H1 (cell line): ENCODE results near the gene DSP. TPM values are rescaled to one million over a fixed set of nuclear protein-coding genes. Genes with fewer than 3 reads are reported as not detected.

ENCODE experiments used
- CTCF ChIA-PET: fragments of 300-600 bp; sonication (Branson Sonifier 250); formaldehyde crosslinking; loops from one replicate; lab custom pipeline; 2021; ENCODE audit not compliant: partially characterized antibody; lab: Charles Lee
- POLR2A ChIA-PET: fragments of 300-600 bp; sonication (Branson Sonifier 250); formaldehyde crosslinking; loops from one replicate; lab custom pipeline; 2021; ENCODE audit warnings: inconsistent platforms; ENCODE audit not compliant: partially characterized antibody; lab: Charles Lee
- DNase-seq, 2 experiments: peaks; one replicate each; pipeline versions ENCODE4 v3.0.0 to v3.0.0-alpha.2; 2010 to 2022; ENCODE audit warnings: low spot score in 2 of 2, low read depth in 1 of 2, mixed read lengths in 1 of 2
- FAIRE-seq: peaks from 2 replicates; lab custom pipeline; 2011; peaks lifted over from hg19 to GRCh38; lab: Jason Lieb, UNC
- H2AFZ ChIP-seq: 2 replicates; pipeline ENCODE4 v1.8.1; 2012; ENCODE audit warnings: low read length, inconsistent platforms
- H2AK5ac ChIP-seq: 2 replicates; pipeline ENCODE4 v1.6.1; 2013; ENCODE audit warnings: low read depth, low read length
- H2BK120ac ChIP-seq: replicated peaks from 2 replicates; pipeline ENCODE3; 2013; ENCODE audit warnings: low read depth, low read length, inconsistent platforms
- H2BK12ac ChIP-seq: 2 replicates; pipeline ENCODE4 v1.6.1; 2013; ENCODE audit warnings: low read depth, low read length
- H2BK15ac ChIP-seq: 2 replicates; pipeline ENCODE4 v1.6.1; 2013; ENCODE audit warnings: low read length
- H2BK20ac ChIP-seq: 2 replicates; pipeline ENCODE4 v1.6.1; 2013; ENCODE audit warnings: low read length
- H2BK5ac ChIP-seq: 2 replicates; pipeline ENCODE4 v1.6.1; 2013; ENCODE audit warnings: low read depth, low read length
- H3K14ac ChIP-seq: 2 replicates; pipeline ENCODE4 v1.6.1; 2013; ENCODE audit warnings: inconsistent platforms; ENCODE audit not compliant: insufficient read length
- H3K18ac ChIP-seq: 2 replicates; pipeline ENCODE4 v1.6.1; 2013; ENCODE audit warnings: low read length; ENCODE audit errors: extremely low read depth
- H3K23ac ChIP-seq: 2 replicates; pipeline ENCODE4 v1.6.1; 2013; ENCODE audit warnings: inconsistent platforms; ENCODE audit not compliant: insufficient read length
- H3K23me2 ChIP-seq: 2 replicates; pipeline ENCODE4 v1.6.1; 2013; ENCODE audit warnings: low read depth, low read length
- H3K27ac ChIP-seq: 2 replicates; pipeline ENCODE4 v1.6.1; 2011; ENCODE audit warnings: low read depth, low read length, inconsistent platforms
- H3K27me3 ChIP-seq, 4 experiments: replicated peaks in 1 of 4; 1 replicate in 1 of 4; 2 replicates in 3 of 4; pipeline versions ENCODE4 v1.6.1 to v1.8.1; 2011 to 2013; ENCODE audit warnings: low read length in 3 of 4, mild to moderate bottlenecking in 3 of 4, inconsistent platforms in 2 of 4, mixed read lengths in 2 of 4, moderate library complexity in 1 of 4; ENCODE audit not compliant: control insufficient read depth in 3 of 4, insufficient read depth in 3 of 4; ENCODE audit errors: extremely low read depth in 1 of 4
- H3K36me3 ChIP-seq, 4 experiments: 2 replicates each; pipeline versions ENCODE4 v1.6.1 to v1.8.1; 2011 to 2013; ENCODE audit warnings: mild to moderate bottlenecking in 4 of 4, low read length in 3 of 4, moderate library complexity in 2 of 4, control low read depth in 1 of 4, inconsistent platforms in 1 of 4; ENCODE audit not compliant: insufficient read depth in 4 of 4, control insufficient read depth in 2 of 4
- H3K4ac ChIP-seq: replicated peaks from 2 replicates; pipeline ENCODE3; 2013; ENCODE audit warnings: low read length, low read depth, mixed read lengths, inconsistent platforms; ENCODE audit not compliant: insufficient read length
- H3K4me1 ChIP-seq, 4 experiments: replicated peaks in 1 of 4; 1 replicate in 1 of 4; 2 replicates in 3 of 4; pipeline versions ENCODE4 v1.6.1 to v1.8.1; 2011 to 2013; ENCODE audit warnings: low read length in 3 of 4, inconsistent platforms in 2 of 4, mixed read lengths in 1 of 4; ENCODE audit not compliant: insufficient read depth in 4 of 4, control insufficient read depth in 3 of 4
- H3K4me2 ChIP-seq, 2 experiments: 2 replicates each; pipeline versions ENCODE4 v1.6.1 to v1.8.1; 2011 to 2013; ENCODE audit warnings: low read depth in 2 of 2, low read length in 2 of 2, control low read depth in 1 of 2, inconsistent platforms in 1 of 2, mild to moderate bottlenecking in 1 of 2; ENCODE audit not compliant: insufficient read depth in 1 of 2
- H3K4me3 ChIP-seq, 4 experiments: fragments of 200-600, 300-600 bp in 1 of 4; sonication (generic), shearing (Covaris generic), sonication (Bioruptor Twin) in 1 of 4; 2 replicates each; pipeline versions ENCODE4 v1.5.1 to v1.8.1; 2011 to 2016; ENCODE audit warnings: low read length in 4 of 4, low read depth in 3 of 4, control low read depth in 2 of 4, inconsistent platforms in 2 of 4, mild to moderate bottlenecking in 2 of 4, mixed read lengths in 1 of 4, moderate library complexity in 1 of 4; ENCODE audit not compliant: insufficient read depth in 2 of 4; ENCODE audit errors: extremely low read depth in 1 of 4
- H3K56ac ChIP-seq: replicated peaks from 2 replicates; pipeline ENCODE3; 2013; ENCODE audit warnings: low read depth, mild to moderate bottlenecking, mixed read lengths, low read length, inconsistent platforms; ENCODE audit not compliant: insufficient read length
- H3K79me1 ChIP-seq: 2 replicates; pipeline ENCODE4 v1.6.1; 2013; ENCODE audit warnings: low read depth, low read length, control low read depth
- H3K79me2 ChIP-seq, 2 experiments: 2 replicates each; pipeline versions ENCODE4 v1.6.1 to v1.8.1; 2012 to 2013; ENCODE audit warnings: low read length in 2 of 2, mild to moderate bottlenecking in 2 of 2, inconsistent platforms in 1 of 2; ENCODE audit not compliant: insufficient read depth in 2 of 2, control insufficient read depth in 1 of 2
- H3K9ac ChIP-seq, 4 experiments: replicated peaks in 1 of 4; 1 replicate in 1 of 4; 2 replicates in 3 of 4; pipeline versions ENCODE4 v1.6.1 to v1.8.1; 2011 to 2013; ENCODE audit warnings: low read depth in 3 of 4, low read length in 3 of 4, control low read depth in 2 of 4, mild to moderate bottlenecking in 2 of 4, moderate library complexity in 2 of 4, inconsistent platforms in 1 of 4; ENCODE audit errors: extremely low read depth in 1 of 4
- H3K9me3 ChIP-seq, 2 experiments: 2 replicates each; pipeline versions ENCODE4 v1.6.1 to v1.8.1; 2012 to 2013; ENCODE audit warnings: mild to moderate bottlenecking in 2 of 2, moderate library complexity in 2 of 2, control low read depth in 1 of 2, inconsistent platforms in 1 of 2, low read depth in 1 of 2, low read length in 1 of 2, mixed read lengths in 1 of 2; ENCODE audit not compliant: insufficient read depth in 2 of 2
- H4K20me1 ChIP-seq, 2 experiments: replicated peaks in 1 of 2; 2 replicates each; pipeline versions ENCODE3 to v1.8.1; 2011 to 2013; ENCODE audit warnings: inconsistent platforms in 2 of 2, low read length in 2 of 2, mild to moderate bottlenecking in 1 of 2; ENCODE audit not compliant: insufficient read depth in 2 of 2, control insufficient read depth in 1 of 2
- H4K5ac ChIP-seq: 2 replicates; pipeline ENCODE4 v1.6.1; 2013; ENCODE audit warnings: low read length, low read depth, mixed read lengths, inconsistent platforms; ENCODE audit not compliant: insufficient read length
- H4K8ac ChIP-seq: 2 replicates; pipeline ENCODE4 v1.8.0; 2013; ENCODE audit warnings: mild to moderate bottlenecking, moderate library complexity, low read length, inconsistent platforms; ENCODE audit not compliant: insufficient read depth; ENCODE audit errors: extremely low read depth
- H4K91ac ChIP-seq: replicated peaks from 2 replicates; pipeline ENCODE3; 2013; ENCODE audit warnings: low read length, mixed read lengths, inconsistent platforms; ENCODE audit not compliant: insufficient read length
- CTCF ChIP-seq, 3 experiments: IDR thresholded peaks; 1 replicate in 2 of 3; 2 replicates in 1 of 3; pipeline versions ENCODE4 v1.5.1 to v1.6.1; 2011; ENCODE audit warnings: low read length in 3 of 3, mild to moderate bottlenecking in 3 of 3, inconsistent platforms in 2 of 3, low read depth in 1 of 3, moderate library complexity in 1 of 3; ENCODE audit not compliant: insufficient read depth in 1 of 3; ENCODE audit errors: control extremely low read depth in 1 of 3
- EGR1 ChIP-seq: IDR thresholded peaks from 2 replicates; pipeline ENCODE4 v1.6.1; 2011; ENCODE audit warnings: low read depth, low read length, borderline replicate concordance
- RAD21 ChIP-seq, 2 experiments: IDR thresholded peaks in 1 of 2; conservative IDR thresholded peaks in 1 of 2; 2 replicates each; pipeline ENCODE4 v1.6.1; 2011; ENCODE audit warnings: low read depth in 2 of 2, low read length in 2 of 2, improper control_type of control experiment in 1 of 2, inconsistent platforms in 1 of 2, mild to moderate bottlenecking in 1 of 2, moderate library complexity in 1 of 2
- SP4 ChIP-seq: IDR thresholded peaks from 2 replicates; pipeline ENCODE4 v1.6.1; 2012; ENCODE audit warnings: low read length, inconsistent platforms
- TAF7 ChIP-seq: optimal IDR thresholded peaks from 2 replicates; pipeline ENCODE3; 2011; ENCODE audit warnings: low read depth, mild to moderate bottlenecking, inconsistent platforms, low read length, moderate library complexity, borderline replicate concordance
- WGBS, 2 experiments: shearing (Covaris generic) in 1 of 2; methylation state at CpG; one replicate each; pipeline versions ENCODE4 v1.1.6 to v1.1.7; 2013 to 2015; ENCODE audit warnings: low lambda C conversion rate in 2 of 2, mixed read lengths in 2 of 2, inconsistent platforms in 1 of 2, low coverage in 1 of 2, missing lambda C conversion rate in 1 of 2; ENCODE audit not compliant: insufficient replicate concordance in 2 of 2, insufficient coverage in 1 of 2, insufficient read length in 1 of 2; ENCODE audit errors: extremely low coverage in 1 of 2, missing lambda C conversion rate in 1 of 2; 5-methylcytosine and 5-hydroxymethylcytosine counted together
- polyA plus RNA-seq, 7 experiments: library from polyadenylated mRNA; depleted of rRNA in 3 of 7; stranded (reverse) in 5 of 7; unstranded in 2 of 7; fragments of >200 nt in 5 of 7; fragments of 200-250 nt in 2 of 7; gene quantifications; 1 replicate in 5 of 7; 2 replicates in 1 of 7; 4 replicates in 1 of 7; pipeline versions ENCODE4 v1.2.1 to v1.2.3, GENCODE V29; 2011 to 2013; ENCODE audit warnings: missing spikeins in 2 of 7, mixed read lengths in 2 of 7
- total RNA-seq: library from RNA; stranded (reverse); fragmentation: NEBNext Ultra II Directional; extraction: Animal tissue kit (Norgen Biotek cat#: 25700); gene quantifications from 2 replicates; pipeline ENCODE4 v1.2.1, GENCODE V29; 2021

DSP gene
- total and polyA plus RNA-seq, 2 of the 8 experiments (the other 6 are each of a cell fraction or from before 2014, with no cell fraction given), result 14.3 to 48.5 TPM

- Histone ChIP-seq H3K18ac (no peak overlapping the region), H3K23ac (no peak overlapping the region), H4K8ac (no peak overlapping the region)
- peak; percentile 85 to 88 for TF ChIP-seq RAD21 (IDR thresholded peaks at IDR 0.05 in 1 of 2, conservative IDR thresholded peaks at IDR 0.05 in 1 of 2; ENCODE audit: low read depth in 2 of 2, low read length in 2 of 2)
- TF ChIP-seq SP4, result no peak
- no peak for TF ChIP-seq EGR1
- peak; percentile 58 to 73 (median 72) for TF ChIP-seq CTCF (IDR thresholded peaks at IDR 0.05; ENCODE audit: control extremely low read depth in 1 of 3, insufficient read depth in 1 of 3, low read depth in 1 of 3, low read length in 3 of 3)
- TF ChIP-seq TAF7, result no peak
- TF ChIP-seq, all 59 proteins: peak for 2
- peak; percentile 7 for FAIRE-seq
- H2BK12ac ChIP-seq, result no peak overlapping the region
- no peak overlapping the region for H3K4ac ChIP-seq
- no peak overlapping the region for H3K9ac ChIP-seq
- H3K79me2 ChIP-seq, result no peaks in the 10 kb centered on the region
- H4K5ac ChIP-seq, result no peak overlapping the region
- no peak overlapping the region for H4K91ac ChIP-seq
- H3K27me3 ChIP-seq, result no peaks in the 10 kb centered on the region
- no peak overlapping the region for H3K27ac ChIP-seq
- no peak overlapping the region for H2AFZ ChIP-seq
- peaks cover 0 to 14% (median 9%) of the 10 kb centered on the region in 4 experiments; a peak in 5 of 8 replicates for H3K36me3 ChIP-seq
- no peak overlapping the region for H2BK20ac ChIP-seq
- H2BK120ac ChIP-seq, result no peak overlapping the region
- H2BK15ac ChIP-seq, result no peak overlapping the region
- H3K4me2 ChIP-seq, result no peak overlapping the region
- POLR2A ChIA-PET, result interaction anchor here (0.6 to 1.0 kb wide), 4 partner anchors 26 to 463 kb away, joined by 3 to 4 read pairs (median 4); partner anchors contain the start of gene SNRNP48
- H2BK5ac ChIP-seq, result no peak overlapping the region
- WGBS, 2 experiments, result 50% methylated on average over 7 of the region's 7 CpGs; no CpG with 5 or more reads in 1 of the 2 experiments
- H3K4me3 ChIP-seq, result no peak overlapping the region
- no peak overlapping the region for H2AK5ac ChIP-seq
- no peaks in the 10 kb centered on the region for H3K9me3 ChIP-seq
- no peak overlapping the region for H3K56ac ChIP-seq
- H4K20me1 ChIP-seq, result peaks cover 0 to 2% of the 10 kb centered on the region in 2 experiments
- no peaks in the 10 kb centered on the region for H3K23me2 ChIP-seq
- H3K79me1 ChIP-seq, result no peaks in the 10 kb centered on the region
- CTCF ChIA-PET, result interaction anchor here (0.5 to 5.5 kb wide), 52 partner anchors 8 to 939 kb away, joined by 3 to 24 read pairs (median 4); partner anchors contain the start of gene BMP6
- peak in 1 of 2 experiments; percentile 58 for DNase-seq
- H3K14ac ChIP-seq, result no peak overlapping the region
- H3K4me1 ChIP-seq, result no peaks in the 10 kb centered on the region
These were observed 74.3 kb downstream of the DSP start for GRCh38 chr6:7615611-7616383.
